Measurements from ENCODE around the gene SKIC2. TPM values are rescaled to one million over a fixed set of nuclear protein-coding genes. Genes with fewer than 3 reads are reported as not detected.

The SKIC2 gene
- total and polyA plus RNA-seq, 2 of the 8 experiments (the other 6 are each of a cell fraction or from before 2014, with no cell fraction given): 42.1 to 59.7 TPM

DNA sequence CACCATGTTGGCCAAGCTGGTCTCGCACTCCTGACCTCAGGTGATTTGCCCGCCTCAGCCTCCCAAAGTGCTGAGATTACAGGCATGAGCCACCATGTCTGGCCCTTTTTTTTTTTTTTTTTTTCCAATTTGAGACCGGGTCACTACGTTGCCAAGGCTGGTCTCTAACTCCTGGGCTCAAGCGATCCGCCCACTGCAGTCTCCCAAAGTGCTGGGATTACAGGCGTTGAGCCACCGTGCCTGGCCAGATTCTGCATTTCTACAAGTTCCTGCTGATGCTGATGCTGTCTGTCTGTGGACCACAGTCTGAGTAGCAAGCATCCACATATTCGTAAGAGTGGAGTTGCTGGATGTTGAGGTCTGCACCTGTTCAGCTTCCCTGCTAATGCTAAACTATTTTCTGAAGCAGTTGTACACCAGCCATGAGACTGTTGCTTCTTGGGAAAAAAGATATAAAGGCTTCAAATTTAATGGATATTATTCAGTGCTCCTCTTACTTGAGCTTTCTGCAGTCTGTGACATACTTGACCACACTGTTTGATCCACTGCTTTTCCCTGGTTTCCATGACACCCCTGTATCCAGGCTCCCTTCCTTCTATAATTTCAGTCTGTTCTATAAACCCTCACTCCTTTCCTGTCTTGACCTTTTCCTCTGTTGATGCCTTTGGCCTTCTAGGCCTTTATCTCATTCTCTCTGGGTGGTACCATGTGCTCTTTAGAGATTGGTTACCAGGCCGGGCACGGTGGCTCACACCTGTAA is 47.0 kb upstream of the SKIC2 start:
- Histone ChIP-seq H3K27me3 (replicated peaks in 1 of 4; ENCODE audit: control insufficient read depth in 3 of 4, extremely low read depth in 1 of 4, insufficient read depth in 3 of 4, low read length in 3 of 4) (no peaks in the 10 kb centered on the region), H3K79me1 (ENCODE audit: low read depth, low read length) (no peaks in the 10 kb centered on the region), H4K5ac (ENCODE audit: insufficient read length, low read depth, low read length) (no peak overlapping the region), H3K56ac (replicated peaks; ENCODE audit: insufficient read length, low read depth, low read length) (no peak overlapping the region), H2BK12ac (ENCODE audit: low read depth, low read length) (no peak overlapping the region), H3K9ac (replicated peaks in 1 of 4; ENCODE audit: extremely low read depth in 1 of 4, low read depth in 3 of 4, low read length in 3 of 4) (no peak overlapping the region), H3K79me2 (ENCODE audit: control insufficient read depth in 1 of 2, insufficient read depth in 2 of 2, low read length in 2 of 2) (no peaks in the 10 kb centered on the region), H4K8ac (ENCODE audit: extremely low read depth, insufficient read depth, low read length) (no peak overlapping the region), H3K4ac (replicated peaks; ENCODE audit: insufficient read length, low read depth, low read length) (no peak overlapping the region), H3K14ac (ENCODE audit: insufficient read length) (no peak overlapping the region), H3K27ac (ENCODE audit: low read depth, low read length) (no peak overlapping the region), H2BK120ac (replicated peaks; ENCODE audit: low read depth, low read length) (no peak overlapping the region), H4K91ac (replicated peaks; ENCODE audit: insufficient read length, low read length) (no peak overlapping the region), H3K4me1 (replicated peaks in 1 of 4; ENCODE audit: control insufficient read depth in 3 of 4, insufficient read depth in 4 of 4, low read length in 3 of 4) (no peaks in the 10 kb centered on the region), H3K4me3 (ENCODE audit: extremely low read depth in 1 of 4, insufficient read depth in 2 of 4, low read depth in 3 of 4, low read length in 4 of 4) (no peak overlapping the region), H3K18ac (ENCODE audit: extremely low read depth, low read length) (no peak overlapping the region), H2BK5ac (ENCODE audit: low read depth, low read length) (no peak overlapping the region), H4K20me1 (replicated peaks in 1 of 2; ENCODE audit: control insufficient read depth in 1 of 2, insufficient read depth in 2 of 2, low read length in 2 of 2) (no peaks in the 10 kb centered on the region), H3K9me3 (ENCODE audit: insufficient read depth in 2 of 2, low read depth in 1 of 2, low read length in 1 of 2) (no peaks in the 10 kb centered on the region), H3K4me2 (ENCODE audit: insufficient read depth in 1 of 2, low read depth in 2 of 2, low read length in 2 of 2) (no peak overlapping the region), H3K36me3 (ENCODE audit: control insufficient read depth in 2 of 4, insufficient read depth in 4 of 4, low read length in 3 of 4) (no peaks in the 10 kb centered on the region), H2BK20ac (ENCODE audit: low read length) (no peak overlapping the region), H2BK15ac (ENCODE audit: low read length) (no peak overlapping the region), H3K23me2 (ENCODE audit: low read depth, low read length) (no peaks in the 10 kb centered on the region; the same call in 1 of the 2 replicates), H2AK5ac (ENCODE audit: low read depth, low read length) (no peak overlapping the region), H2AFZ (ENCODE audit: low read length) (no peak overlapping the region), H3K23ac (ENCODE audit: insufficient read length) (no peak overlapping the region)
- POLR2A ChIA-PET (ENCODE audit: partially characterized antibody): no interaction called here
- no peak for FAIRE-seq
- CTCF ChIA-PET (ENCODE audit: partially characterized antibody): interaction anchor here (0.6 to 1.6 kb wide), 3 partner anchors 9 to 65 kb away, joined by 3 to 5 read pairs (median 3); no protein-coding TSS in a partner anchor
- WGBS, 2 experiments (ENCODE audit: extremely low coverage in 1 of 2, insufficient coverage in 1 of 2, insufficient read length in 1 of 2, insufficient replicate concordance in 2 of 2, low coverage in 1 of 2, low lambda C conversion rate in 2 of 2, missing lambda C conversion rate in 1 of 2): 85% methylated on average over 11 of the region's 11 CpGs; no CpG with 5 or more reads in 1 of the 2 experiments
- no peak for DNase-seq (ENCODE audit: low read depth in 1 of 2, low spot score in 2 of 2)
- TF ChIP-seq BCL11A (IDR thresholded peaks at IDR 0.05; ENCODE audit: low read depth in 2 of 2, low read length in 2 of 2) (no peak), SIX5 (IDR thresholded peaks at IDR 0.05; ENCODE audit: low read depth, low read length) (no peak), SAP30 (IDR thresholded peaks at IDR 0.05; ENCODE audit: insufficient read depth, insufficient replicate concordance, low read length) (no peak), HDAC6 (IDR thresholded peaks at IDR 0.05; ENCODE audit: low read depth, low read length) (no peak), POLR2AphosphoS5 (IDR thresholded peaks at IDR 0.05; ENCODE audit: low read depth, low read length) (no peak), TAF7 (optimal IDR thresholded peaks at IDR 0.05; ENCODE audit: borderline replicate concordance, low read depth, low read length) (no peak), RBBP5 (IDR thresholded peaks at IDR 0.05; ENCODE audit: borderline replicate concordance, low read depth, low read length) (no peak), RFX5 (IDR thresholded peaks at IDR 0.05; ENCODE audit: borderline replicate concordance, low read depth, low read length) (no peak), RNF2 (IDR thresholded peaks at IDR 0.05; ENCODE audit: borderline replicate concordance, low read depth, low read length, missing control alignments, poor library complexity, severe bottlenecking) (no peak), GTF2F1 (IDR thresholded peaks at IDR 0.05; ENCODE audit: borderline replicate concordance, low read depth, low read length) (no peak), BRCA1 (IDR thresholded peaks at IDR 0.05; ENCODE audit: low read depth, low read length) (no peak), RAD21 (IDR thresholded peaks at IDR 0.05 in 1 of 2, conservative IDR thresholded peaks at IDR 0.05 in 1 of 2; ENCODE audit: low read depth in 2 of 2, low read length in 2 of 2) (no peak)
